Measurements from ENCODE around the gene PDE6C. TPM values are rescaled to one million over a fixed set of nuclear protein-coding genes. Genes with fewer than 3 reads are reported as not detected.

Gene PDE6C
- total RNA-seq, 1 donor from 2014 or later = not detected

DNA sequence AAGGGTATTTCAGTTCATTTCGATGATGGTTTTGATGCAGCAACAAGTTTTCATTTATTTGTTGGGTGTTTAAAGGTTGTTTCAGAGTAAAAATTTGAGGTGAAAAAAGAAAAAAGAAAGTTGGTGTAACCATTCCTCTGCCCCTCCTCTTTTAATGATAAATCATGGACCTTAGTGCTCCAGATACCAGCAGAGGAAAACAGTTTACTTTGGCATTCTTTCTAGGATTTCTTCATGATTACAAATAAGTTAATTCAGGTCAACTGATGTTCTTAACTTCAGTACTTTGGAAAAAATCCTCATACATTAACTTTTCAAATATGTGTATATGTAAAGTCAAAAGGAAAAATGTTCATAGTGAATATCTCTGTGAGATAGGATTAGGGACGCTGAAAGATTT is 9.3 kb upstream of the PDE6C start:
- H3K27me3 Mint-ChIP-seq = peaks cover 77% of the 10 kb centered on the region
- no peaks in the 10 kb centered on the region for H3K9me3 Mint-ChIP-seq
- peaks cover 10% of the 10 kb centered on the region for H3K4me1 Mint-ChIP-seq (ENCODE audit: unreplicated experiment)
- TF ChIP-seq CTCF (conservative IDR thresholded peaks at IDR 0.05) = no peak
- H3K4me3 Mint-ChIP-seq = no peak overlapping the region
- no peak for DNase-seq (ENCODE audit: extremely low spot score, unreplicated experiment)
- no peak overlapping the region for H3K27ac Mint-ChIP-seq
- H3K36me3 Mint-ChIP-seq = no peaks in the 10 kb centered on the region

- Mint-ChIP-seq H3K4me3 (peak overlapping the region; percentile 10), H3K36me3 (no peaks in the 10 kb centered on the region), H3K27ac (no peak overlapping the region), H3K4me1 (ENCODE audit: unreplicated experiment) (peaks cover 10% of the 10 kb centered on the region), H3K9me3 (no peaks in the 10 kb centered on the region), H3K27me3 (peaks cover 79% of the 10 kb centered on the region)
- no peak for DNase-seq (ENCODE audit: extremely low spot score, unreplicated experiment)
- no peak for TF ChIP-seq CTCF (conservative IDR thresholded peaks at IDR 0.05)
These were observed 8.2 kb upstream of the PDE6C start for GRCh38 chr10:93604146-93604545.

GRCh38 chr10:93608421-93608820 is 3.9 kb upstream of the PDE6C start:
- no peak overlapping the region for H3K27ac Mint-ChIP-seq
- H3K9me3 Mint-ChIP-seq = no peaks in the 10 kb centered on the region
- no peak for TF ChIP-seq CTCF (conservative IDR thresholded peaks at IDR 0.05)
- peaks cover 10% of the 10 kb centered on the region for H3K4me1 Mint-ChIP-seq (ENCODE audit: unreplicated experiment)
- peaks cover 57% of the 10 kb centered on the region for H3K27me3 Mint-ChIP-seq
- DNase-seq (ENCODE audit: extremely low spot score, unreplicated experiment) = no peak
- no peak overlapping the region for H3K4me3 Mint-ChIP-seq
- H3K36me3 Mint-ChIP-seq = no peaks in the 10 kb centered on the region

DNA sequence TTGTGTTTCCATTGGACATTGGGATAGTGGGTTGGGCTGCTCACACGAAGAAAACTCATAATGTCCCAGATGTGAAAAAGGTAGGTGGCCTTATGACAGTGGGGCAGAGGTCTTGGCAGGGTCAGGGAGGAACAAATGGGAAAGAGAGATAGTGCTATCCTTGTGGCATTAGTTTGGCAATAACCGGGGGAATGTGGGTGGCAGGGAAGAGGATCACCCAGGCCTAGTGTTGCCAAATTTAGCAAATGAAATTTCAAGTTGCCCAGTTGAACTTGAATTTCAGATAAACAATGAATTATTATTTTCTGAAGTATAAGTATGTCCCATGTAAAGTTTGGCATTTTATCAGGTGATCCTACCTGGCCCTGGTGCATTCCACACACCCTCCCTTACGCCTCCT is 789 bp downstream of the PDE6C start:
- Mint-ChIP-seq H3K27me3 (peaks cover 31% of the 10 kb centered on the region), H3K36me3 (no peaks in the 10 kb centered on the region), H3K4me1 (ENCODE audit: unreplicated experiment) (peaks cover 5% of the 10 kb centered on the region), H3K27ac (no peak overlapping the region), H3K9me3 (no peaks in the 10 kb centered on the region), H3K4me3 (no peak overlapping the region)
- no peak for TF ChIP-seq CTCF (conservative IDR thresholded peaks at IDR 0.05)
- DNase-seq (ENCODE audit: extremely low spot score, unreplicated experiment) = no peak

DNA sequence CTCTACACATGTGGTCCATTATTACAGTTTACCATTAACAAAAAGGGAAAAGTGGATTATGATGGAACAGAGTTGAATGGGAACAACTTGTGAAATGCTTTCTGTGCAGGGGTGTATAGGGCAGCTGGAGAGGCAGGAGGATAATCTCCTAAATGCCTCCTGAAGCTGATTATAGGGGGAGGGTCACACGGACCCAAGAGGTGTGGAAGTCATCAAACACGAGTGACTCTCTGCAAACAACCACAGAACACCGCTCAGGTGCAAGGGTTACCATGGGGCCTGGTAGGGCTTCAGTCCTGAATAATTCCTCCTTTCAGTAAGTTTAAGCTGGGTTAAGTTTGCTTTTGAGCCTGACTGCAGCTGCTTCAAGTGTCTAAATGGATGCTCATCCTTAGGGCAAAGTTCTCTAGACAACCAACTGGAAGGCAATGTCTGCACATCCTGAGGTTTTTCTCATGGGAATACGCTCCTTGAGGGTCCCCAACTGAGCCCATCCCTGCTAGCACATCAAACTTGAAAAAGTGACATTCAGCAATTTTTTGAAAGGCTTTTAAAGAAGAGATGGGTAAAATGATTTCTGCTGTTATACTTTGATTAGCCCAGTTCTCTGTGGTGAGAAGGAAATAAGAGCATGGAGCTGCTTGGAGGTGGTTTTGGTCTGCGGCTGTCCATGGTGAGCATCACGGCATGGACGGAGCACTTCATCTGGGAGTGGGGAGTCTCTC is 1.9 kb downstream of the PDE6C start:
- peaks cover 5% of the 10 kb centered on the region for H3K4me1 Mint-ChIP-seq (ENCODE audit: unreplicated experiment)
- no peak for DNase-seq (ENCODE audit: extremely low spot score, unreplicated experiment)
- H3K9me3 Mint-ChIP-seq = no peaks in the 10 kb centered on the region
- TF ChIP-seq CTCF (conservative IDR thresholded peaks at IDR 0.05) = no peak
- H3K27me3 Mint-ChIP-seq = peaks cover 27% of the 10 kb centered on the region
- no peak overlapping the region for H3K4me3 Mint-ChIP-seq
- no peaks in the 10 kb centered on the region for H3K36me3 Mint-ChIP-seq
- no peak overlapping the region for H3K27ac Mint-ChIP-seq
